ENCODE data around the gene RPL22.

The RPL22 gene

GRCh38 chr1:6205849-6206519 is 6.6 kb upstream of the RPL22 start, which contains the start of gene RNF207:
RNF207 (plus strand) TSS chr1:6206119; CDS start chr1:6206536, 417 bp downstream.
- DNase-seq (ENCODE audit: low read depth in 2 of 2), result peak in 1 of 2 donors; percentile 21

GRCh38 chr1:6202256-6202655 is 2.9 kb upstream of the RPL22 start:
- no peak for DNase-seq (ENCODE audit: low read depth in 2 of 2)

- no peak for DNase-seq (ENCODE audit: low read depth in 2 of 2)
Measured at GRCh38 chr1:6200188-6200809, 904 bp upstream of the RPL22 start.

DNA sequence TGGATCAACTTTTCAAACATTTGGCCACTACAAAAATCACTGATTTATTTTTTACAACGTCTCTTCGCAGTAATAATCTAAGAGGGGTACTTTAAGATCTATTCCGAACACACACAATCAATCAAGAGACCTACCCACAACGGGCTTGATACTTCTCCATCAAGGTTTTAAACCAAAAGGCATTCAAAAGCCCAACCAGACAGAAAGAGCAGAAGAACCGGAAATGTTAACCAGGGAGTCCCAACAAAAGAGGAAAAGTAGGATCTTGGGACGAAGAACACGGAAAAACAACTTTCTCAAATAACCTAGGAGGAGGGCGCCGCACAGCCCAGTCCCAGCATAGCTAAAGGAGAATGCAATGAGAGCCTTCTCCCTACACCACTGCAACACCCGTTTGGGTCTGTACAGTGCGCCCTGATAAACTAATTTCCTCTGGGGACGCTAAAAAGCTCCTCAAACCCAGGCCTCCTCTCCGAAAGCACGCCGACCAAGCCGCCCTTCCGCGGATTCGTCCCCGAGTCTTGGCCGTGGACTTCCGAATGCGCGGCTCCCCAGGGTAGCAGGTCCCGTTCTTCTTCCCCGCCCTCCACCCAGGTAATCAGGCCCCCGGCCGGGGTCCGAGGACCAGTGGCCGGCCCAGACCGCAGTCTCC is 623 bp downstream of the RPL22 start:
- DNase-seq (ENCODE audit: low read depth in 2 of 2), result no peak

DNA sequence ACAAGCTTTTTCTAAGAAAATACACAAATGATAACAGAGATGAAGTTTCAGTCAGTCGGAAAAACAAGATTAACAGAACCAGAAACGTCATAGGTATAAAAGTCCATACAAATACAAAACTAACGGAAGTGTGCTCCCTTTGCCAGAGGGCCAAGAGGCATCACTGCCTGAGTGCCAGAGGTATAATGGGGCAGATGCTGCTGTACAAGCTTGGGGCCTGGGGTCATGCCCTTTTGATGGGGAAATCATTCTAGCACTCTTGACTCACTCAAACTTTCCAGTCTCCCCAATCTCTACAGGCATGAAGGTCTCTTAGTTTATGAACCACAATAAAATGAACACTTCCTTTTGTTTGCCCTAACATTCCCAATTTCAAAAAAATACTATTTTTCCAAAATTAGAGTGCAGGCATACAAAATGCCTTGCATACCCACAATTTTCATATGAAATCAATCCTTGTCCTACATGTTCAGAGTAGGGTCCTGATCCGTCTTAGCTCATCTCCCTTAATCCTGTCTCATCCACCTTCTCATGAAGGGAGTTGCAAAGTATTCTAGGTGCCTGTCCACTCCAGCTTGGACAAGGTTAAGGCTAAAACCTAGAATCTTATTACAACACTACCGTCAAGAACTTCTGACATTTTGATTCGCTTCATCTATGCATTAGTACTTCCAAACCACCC is 1.5 kb downstream of the RPL22 start:
- no peak for DNase-seq (ENCODE audit: low read depth in 2 of 2)

- no peak for DNase-seq (ENCODE audit: low read depth in 2 of 2)
Measured at GRCh38 chr1:6191968-6192367, 7.4 kb downstream of the RPL22 start.

GRCh38 chr1:6188466-6188865 is 10.9 kb downstream of the RPL22 start:
- DNase-seq (ENCODE audit: low read depth in 2 of 2), result no peak

GRCh38 chr1:6185635-6186382 is 13.6 kb downstream of the RPL22 start:
- DNase-seq (ENCODE audit: low read depth in 2 of 2), result no peak

DNA sequence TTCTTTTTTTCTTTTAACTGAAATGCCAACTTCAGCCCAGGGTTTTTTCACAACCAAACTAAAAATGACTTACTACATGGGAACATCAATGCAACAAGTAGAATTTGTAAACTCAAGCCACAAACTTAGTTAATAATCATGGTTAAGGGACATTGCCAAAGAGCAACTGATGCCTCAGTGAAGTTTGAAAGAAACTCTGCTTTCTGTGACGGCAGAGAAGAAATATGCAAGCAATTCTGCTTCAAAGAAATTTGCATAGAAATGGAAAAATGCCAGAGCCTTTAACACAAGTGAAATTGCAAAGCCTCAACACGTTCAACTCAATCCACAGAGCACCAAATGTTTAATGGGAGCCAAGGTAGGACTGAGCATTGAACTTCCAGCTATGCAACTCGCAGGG is 14.2 kb downstream of the RPL22 start:
- DNase-seq (ENCODE audit: low read depth in 2 of 2), result no peak

- DNase-seq (ENCODE audit: low read depth in 2 of 2), result no peak
Measured at GRCh38 chr1:6184083-6184783, 15.2 kb downstream of the RPL22 start.

- DNase-seq (ENCODE audit: low read depth in 2 of 2), result no peak
Measured at GRCh38 chr1:6183520-6183989, 15.8 kb downstream of the RPL22 start.

- DNase-seq (ENCODE audit: low read depth in 2 of 2), result no peak
Measured at GRCh38 chr1:6181347-6181770, 18.0 kb downstream of the RPL22 start.

DNA sequence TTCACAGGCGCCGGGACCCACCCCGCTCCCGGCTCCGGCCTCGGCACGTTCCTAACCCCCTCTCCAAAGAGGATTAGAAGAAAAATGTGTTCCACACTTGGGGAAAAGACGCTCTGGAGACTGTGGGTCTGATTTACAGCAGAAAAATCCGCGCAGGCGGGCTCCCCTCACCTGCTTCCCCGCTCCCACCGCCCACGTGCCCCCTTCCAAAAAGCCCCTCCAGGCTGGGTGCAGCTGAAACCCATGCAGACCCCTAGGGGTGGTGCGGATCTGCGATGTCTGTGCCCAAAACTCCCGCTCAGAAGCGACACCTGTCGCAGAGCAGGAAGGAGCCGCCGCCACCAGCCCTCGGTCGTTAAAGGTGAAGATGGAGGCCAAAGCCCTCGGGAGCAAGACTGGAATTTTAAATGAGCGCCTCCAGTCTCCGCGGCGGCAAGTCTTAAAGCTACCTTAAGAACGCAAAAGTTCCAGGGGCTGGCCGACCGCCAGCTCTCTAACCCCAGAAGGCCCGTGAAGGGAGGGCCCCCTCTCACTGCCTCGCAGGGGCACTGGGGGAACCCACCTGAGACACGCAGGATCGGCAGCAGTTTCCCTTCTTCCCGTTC is 18.6 kb downstream of the RPL22 start:
- DNase-seq (ENCODE audit: low read depth in 2 of 2), result no peak

DNA sequence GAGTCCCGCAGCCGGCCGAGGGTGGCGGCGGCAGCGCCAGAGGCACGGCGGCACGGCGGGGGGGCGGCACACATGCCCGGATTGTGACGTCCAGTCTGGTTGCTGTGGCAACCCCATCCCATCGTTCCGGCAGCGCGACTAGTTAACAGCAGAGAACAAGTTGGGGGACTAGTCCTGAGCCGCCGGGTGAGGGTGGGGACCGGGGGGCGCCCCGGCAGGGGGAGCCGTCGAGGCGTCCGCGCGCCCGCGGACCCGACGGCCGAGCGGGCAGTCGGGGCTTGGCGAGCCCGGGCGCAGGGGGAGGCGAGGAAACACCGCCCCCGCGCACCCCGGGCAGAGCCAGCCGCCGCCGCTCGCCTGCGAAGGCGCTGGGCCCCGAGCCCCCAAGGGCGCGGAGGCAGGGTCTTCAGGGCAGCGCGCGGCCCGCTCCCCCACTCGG is 19.1 kb downstream of the RPL22 start, which contains the start of gene CHD5:
Gene CHD5 (minus strand): TSS at position 54 of the 439 bp plus-strand sequence. CDS start 298 bp downstream, outside the sequence.
- no peak for DNase-seq (ENCODE audit: low read depth in 2 of 2)

GRCh38 chr1:6179564-6180175 is 19.7 kb downstream of the RPL22 start:
- no peak for DNase-seq (ENCODE audit: low read depth in 2 of 2)

DNA sequence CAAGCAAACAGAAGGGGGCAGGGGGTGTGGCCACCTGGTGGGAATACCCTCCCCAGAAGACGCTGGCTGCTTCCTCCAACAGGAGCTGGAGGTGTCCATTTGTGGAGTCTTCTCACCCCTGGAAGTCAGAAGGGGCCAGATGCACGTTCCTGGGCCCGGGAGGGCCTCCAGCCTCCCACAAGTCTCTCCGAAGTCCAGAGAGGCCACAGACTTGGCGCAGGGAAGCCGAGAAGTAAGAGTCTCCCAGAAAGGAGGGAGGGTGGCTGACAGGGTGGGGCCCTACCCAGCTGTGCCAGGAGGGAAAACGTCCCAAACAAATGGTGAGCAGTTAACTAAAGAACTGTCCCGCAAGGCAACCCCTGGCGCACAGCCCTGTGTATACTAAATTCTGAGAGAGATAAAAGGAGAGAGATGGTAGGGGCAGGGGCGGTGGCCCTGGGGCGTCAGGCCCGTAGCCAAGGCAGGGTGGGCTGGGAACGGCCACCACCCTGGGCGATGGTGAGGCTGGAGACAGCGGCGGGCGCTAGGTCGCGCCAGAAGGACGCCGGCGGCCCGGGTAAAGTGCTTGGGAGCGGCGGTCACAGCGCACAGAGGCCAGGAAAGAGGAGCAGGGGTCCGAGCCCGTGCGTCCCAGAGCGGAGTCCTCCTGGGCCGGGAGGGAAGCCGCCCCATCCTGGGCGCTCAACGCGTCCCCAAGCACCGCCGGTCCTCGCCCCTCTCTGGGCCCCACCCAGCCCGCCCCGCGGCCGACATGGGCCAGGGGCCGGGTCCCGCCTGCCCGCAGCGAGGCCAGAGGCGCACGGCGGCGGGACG is 20.4 kb downstream of the RPL22 start:
- no peak for DNase-seq (ENCODE audit: low read depth in 2 of 2)

DNA sequence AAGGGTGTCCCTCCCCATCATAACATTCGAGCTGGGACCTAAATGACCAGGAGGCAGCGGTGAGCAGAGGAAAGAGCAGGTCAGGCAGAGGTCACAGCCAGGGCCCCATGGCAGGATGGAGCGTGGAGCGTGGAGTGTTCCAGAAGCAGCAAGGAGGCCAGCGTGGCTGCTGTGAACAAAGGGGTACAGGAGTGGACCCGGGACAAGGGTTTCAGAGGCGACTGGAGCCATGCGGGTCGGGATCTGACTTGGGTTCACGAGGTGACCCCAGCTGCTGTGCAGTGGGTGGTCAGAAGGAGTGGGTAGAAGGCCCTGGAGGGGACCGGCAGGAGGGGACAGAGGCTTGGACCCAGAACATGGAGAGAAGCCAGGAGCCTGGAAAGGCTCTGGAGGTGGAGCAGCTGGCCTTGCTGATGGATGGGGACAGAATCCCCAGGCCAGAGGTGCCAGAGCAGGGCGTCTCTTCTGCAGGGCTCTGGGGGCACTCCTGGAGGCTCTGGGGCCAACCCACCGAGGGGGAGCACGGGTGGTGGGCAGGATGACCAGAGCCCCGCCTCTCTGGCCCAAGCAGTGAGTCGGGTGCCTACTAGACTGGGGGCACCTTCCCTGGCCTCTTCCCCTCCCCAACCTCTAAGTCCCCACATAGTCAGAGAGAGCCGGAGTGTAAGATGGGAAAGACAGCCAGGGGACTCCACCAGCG is 21.6 kb downstream of the RPL22 start:
- no peak for DNase-seq (ENCODE audit: low read depth in 2 of 2)

GRCh38 chr1:6176779-6177178 is 22.6 kb downstream of the RPL22 start:
- DNase-seq (ENCODE audit: low read depth in 2 of 2), result no peak

All from stimulated activated CD8-positive, alpha-beta memory T cell treated with anti-CD3 and anti-CD28 coated beads, Interleukin-2, amount 100 ng/mL, for 1 hour (primary cell).